ENCODE data around the gene IQCN.

IQCN gene

GRCh38 chr19:18309525-18310064, 35.3 kb upstream of the IQCN start:
- TF ChIP-seq TAF1 (IDR thresholded peaks at IDR 0.05; ENCODE audit: low read depth) (no peak), TCF12 (IDR thresholded peaks at IDR 0.05; ENCODE audit: low read depth) (no peak), EGR1 (IDR thresholded peaks at IDR 0.05) (no peak), NFIC (IDR thresholded peaks at IDR 0.05) (no peak), CREB1 (IDR thresholded peaks at IDR 0.05; ENCODE audit: low read depth) (no peak), REST (IDR thresholded peaks at IDR 0.05; ENCODE audit: low read depth) (no peak), RAD21 (IDR thresholded peaks at IDR 0.05; ENCODE audit: low read depth) (no peak), USF1 (IDR thresholded peaks at IDR 0.05) (no peak), ZBTB7A (IDR thresholded peaks at IDR 0.05; ENCODE audit: low read depth) (no peak), CEBPB (IDR thresholded peaks at IDR 0.05) (no peak), FOXM1 (IDR thresholded peaks at IDR 0.05; ENCODE audit: borderline replicate concordance, low read depth) (no peak)

GRCh38 chr19:18308948-18309325, 34.7 kb upstream of the IQCN start:
- TF ChIP-seq MAX (IDR thresholded peaks at IDR 0.05): no peak
- no peak for TF ChIP-seq EP300 (IDR thresholded peaks at IDR 0.05; ENCODE audit: borderline replicate concordance)
- no peak for TF ChIP-seq YY1 (IDR thresholded peaks at IDR 0.05; ENCODE audit: low read depth)
- no peak for TF ChIP-seq REST (IDR thresholded peaks at IDR 0.05; ENCODE audit: low read depth)
- no peak for TF ChIP-seq ZBTB7A (IDR thresholded peaks at IDR 0.05; ENCODE audit: low read depth)
- no peak for TF ChIP-seq CEBPB (IDR thresholded peaks at IDR 0.05)
- TF ChIP-seq NFIC (IDR thresholded peaks at IDR 0.05): no peak
- no peak for TF ChIP-seq RAD21 (IDR thresholded peaks at IDR 0.05; ENCODE audit: low read depth)

- no peak for TF ChIP-seq REST (IDR thresholded peaks at IDR 0.05; ENCODE audit: low read depth)
- TF ChIP-seq CREB1 (IDR thresholded peaks at IDR 0.05; ENCODE audit: low read depth): no peak
- no peak for TF ChIP-seq TAF1 (IDR thresholded peaks at IDR 0.05; ENCODE audit: low read depth)
- no peak for TF ChIP-seq MAX (IDR thresholded peaks at IDR 0.05)
- TF ChIP-seq NFIC (IDR thresholded peaks at IDR 0.05): no peak
- no peak for TF ChIP-seq EP300 (IDR thresholded peaks at IDR 0.05; ENCODE audit: borderline replicate concordance)
- no peak for TF ChIP-seq FOXM1 (IDR thresholded peaks at IDR 0.05; ENCODE audit: borderline replicate concordance, low read depth)
Observed at GRCh38 chr19:18308051-18308947, 34.0 kb upstream of the IQCN start.

- TF ChIP-seq TCF12 (IDR thresholded peaks at IDR 0.05; ENCODE audit: low read depth) (no peak), FOXM1 (IDR thresholded peaks at IDR 0.05; ENCODE audit: borderline replicate concordance, low read depth) (no peak), NFIC (IDR thresholded peaks at IDR 0.05) (no peak), EP300 (IDR thresholded peaks at IDR 0.05; ENCODE audit: borderline replicate concordance) (no peak), CREB1 (IDR thresholded peaks at IDR 0.05; ENCODE audit: low read depth) (no peak), RAD21 (IDR thresholded peaks at IDR 0.05; ENCODE audit: low read depth) (no peak), YY1 (IDR thresholded peaks at IDR 0.05; ENCODE audit: low read depth) (no peak), ZBTB7A (IDR thresholded peaks at IDR 0.05; ENCODE audit: low read depth) (no peak), TEAD4 (IDR thresholded peaks at IDR 0.05) (no peak), EGR1 (IDR thresholded peaks at IDR 0.05) (no peak), MAX (IDR thresholded peaks at IDR 0.05) (no peak)
Observed at GRCh38 chr19:18307271-18307681, 33.0 kb upstream of the IQCN start.
